WTC11 (cell line): ENCODE results near the gene CHADL. TPM values are rescaled to one million over a fixed set of nuclear protein-coding genes. Genes with fewer than 3 reads are reported as not detected.
A peak's percentile ranks its signal among the peaks of the same experiment; 100 is the strongest.

Source experiments
- ATAC-seq: fragments of 200-7000 bp; cut with Tn5 transposase; 2 replicates; pipeline ENCODE4 v1.10.0; 2021; ENCODE audit warnings: mild to moderate bottlenecking, moderate library complexity
- Bru-seq: library from RNA; stranded (reverse); fragments of 400-500 nt; gene quantifications from one replicate; lab custom pipeline; 2021; lab: Mats Ljungman, UMichigan
- CTCF ChIA-PET: fragments of 300-600 bp; sonication (Branson Sonifier 250); formaldehyde crosslinking; loops from one replicate; lab custom pipeline; 2021; ENCODE audit warnings: antibody characterized with exemption; lab: Charles Lee
- POLR2A ChIA-PET: fragments of 350-600 bp; sonication (Branson Sonifier 250); formaldehyde crosslinking; loops from one replicate; lab custom pipeline; 2021; ENCODE audit warnings: antibody characterized with exemption; lab: Charles Lee
- DNase-seq: peaks from one replicate; pipeline ENCODE4 v3.0.0; 2021; ENCODE audit warnings: low spot score
- H3K27ac Mint-ChIP-seq: 2 replicates; pipeline ENCODE4 v1.8.0; 2021; ENCODE audit warnings: mixed read lengths
- H3K27me3 Mint-ChIP-seq: 2 replicates; pipeline ENCODE4 v1.8.0; 2021; ENCODE audit warnings: low read depth, mild to moderate bottlenecking, moderate library complexity, mixed read lengths
- H3K36me3 Mint-ChIP-seq: 2 replicates; pipeline ENCODE4 v1.8.0; 2021; ENCODE audit warnings: mixed read lengths
- H3K4me1 Mint-ChIP-seq: 2 replicates; pipeline ENCODE4 v1.8.0; 2022; ENCODE audit warnings: mixed read lengths
- H3K4me3 Mint-ChIP-seq: 2 replicates; pipeline ENCODE4 v1.8.0; 2021; ENCODE audit warnings: mild to moderate bottlenecking, moderate library complexity, mixed read lengths
- H3K9me3 Mint-ChIP-seq: 2 replicates; pipeline ENCODE4 v1.8.0; 2021; ENCODE audit warnings: mixed read lengths
- ELF4 ChIP-seq: sonication (generic); formaldehyde crosslinking; IDR thresholded peaks from 2 replicates; pipeline ENCODE4 v1.8.1; 2022; ENCODE audit warnings: low read depth, mild to moderate bottlenecking, moderate library complexity, missing genetic modification reagents
- EMX1 ChIP-seq: fragments of 250-450 bp; sonication (Bioruptor Pico); IDR thresholded peaks from 2 replicates; pipeline ENCODE4 v1.8.0; 2021; ENCODE audit warnings: mild to moderate bottlenecking
- HMGA2 ChIP-seq: fragments of 250-450 bp; sonication (Bioruptor Pico); IDR thresholded peaks from 2 replicates; pipeline ENCODE4 v1.4.0; 2021; ENCODE audit warnings: mild to moderate bottlenecking, moderate library complexity
- JAZF1 ChIP-seq: fragments of 250-450 bp; sonication (Bioruptor Pico); IDR thresholded peaks from 2 replicates; pipeline ENCODE4 v1.9.0; 2021; ENCODE audit warnings: moderate library complexity, mild to moderate bottlenecking, inconsistent platforms
- MYBL2 ChIP-seq: sonication (generic); formaldehyde crosslinking; IDR thresholded peaks from 2 replicates; pipeline ENCODE4 v1.8.1; 2023; ENCODE audit warnings: mild to moderate bottlenecking, moderate library complexity, missing genetic modification reagents
- TEAD4 ChIP-seq: sonication (generic); formaldehyde crosslinking; IDR thresholded peaks from 2 replicates; pipeline ENCODE4 v1.8.0; 2022; ENCODE audit warnings: mild to moderate bottlenecking, missing genetic modification reagents
- long read RNA-seq, 3 experiments: library from RNA in 1 of 3; library from capped mRNA in 1 of 3; library from polyadenylated mRNA in 1 of 3; unstranded in 2 of 3; stranded (forward) in 1 of 3; transcript quantifications; one replicate each; pipeline ENCODE4 v2.0.0, GENCODE V29; 2021
- total RNA-seq: library from RNA; stranded (reverse); gene quantifications from 3 replicates; pipeline ENCODE4 v1.2.3, GENCODE V29; 2021
- TF ChIP-seq, protein P1 (sequence below): fragments of 250-450 bp; sonication (Bioruptor Pico); IDR thresholded peaks from 2 replicates; pipeline ENCODE4 v1.9.0; 2021; ENCODE audit warnings: mild to moderate bottlenecking
- TF ChIP-seq, protein P2 (sequence below): sonication (generic); formaldehyde crosslinking; IDR thresholded peaks from 2 replicates; pipeline ENCODE4 v1.8.1; 2023; ENCODE audit warnings: mild to moderate bottlenecking, missing genetic modification reagents, borderline replicate concordance
- TF ChIP-seq, protein P3 (sequence below): sonication (generic); formaldehyde crosslinking; IDR thresholded peaks from 2 replicates; pipeline ENCODE4 v1.8.0; 2022; ENCODE audit warnings: mild to moderate bottlenecking, missing genetic modification reagents
- TF ChIP-seq, protein P4 (sequence below): sonication (generic); formaldehyde crosslinking; IDR thresholded peaks from 2 replicates; pipeline ENCODE4 v1.8.0; 2022; ENCODE audit warnings: missing genetic modification reagents
- TF ChIP-seq, protein P5 (sequence below): fragments of 250-450 bp; sonication (Bioruptor Pico); IDR thresholded peaks from 2 replicates; pipeline ENCODE4 v1.9.0; 2021; ENCODE audit warnings: mild to moderate bottlenecking
- TF ChIP-seq, protein P6 (sequence below): sonication (generic); formaldehyde crosslinking; IDR thresholded peaks from 2 replicates; pipeline ENCODE4 v1.8.1; 2023; ENCODE audit warnings: mild to moderate bottlenecking, missing genetic modification reagents
- TF ChIP-seq, protein P7 (sequence below): sonication (generic); formaldehyde crosslinking; conservative IDR thresholded peaks from 2 replicates; pipeline ENCODE4 v1.8.1; 2023; ENCODE audit warnings: mild to moderate bottlenecking, low read depth, missing genetic modification reagents, moderate library complexity

CHADL gene, protein sequence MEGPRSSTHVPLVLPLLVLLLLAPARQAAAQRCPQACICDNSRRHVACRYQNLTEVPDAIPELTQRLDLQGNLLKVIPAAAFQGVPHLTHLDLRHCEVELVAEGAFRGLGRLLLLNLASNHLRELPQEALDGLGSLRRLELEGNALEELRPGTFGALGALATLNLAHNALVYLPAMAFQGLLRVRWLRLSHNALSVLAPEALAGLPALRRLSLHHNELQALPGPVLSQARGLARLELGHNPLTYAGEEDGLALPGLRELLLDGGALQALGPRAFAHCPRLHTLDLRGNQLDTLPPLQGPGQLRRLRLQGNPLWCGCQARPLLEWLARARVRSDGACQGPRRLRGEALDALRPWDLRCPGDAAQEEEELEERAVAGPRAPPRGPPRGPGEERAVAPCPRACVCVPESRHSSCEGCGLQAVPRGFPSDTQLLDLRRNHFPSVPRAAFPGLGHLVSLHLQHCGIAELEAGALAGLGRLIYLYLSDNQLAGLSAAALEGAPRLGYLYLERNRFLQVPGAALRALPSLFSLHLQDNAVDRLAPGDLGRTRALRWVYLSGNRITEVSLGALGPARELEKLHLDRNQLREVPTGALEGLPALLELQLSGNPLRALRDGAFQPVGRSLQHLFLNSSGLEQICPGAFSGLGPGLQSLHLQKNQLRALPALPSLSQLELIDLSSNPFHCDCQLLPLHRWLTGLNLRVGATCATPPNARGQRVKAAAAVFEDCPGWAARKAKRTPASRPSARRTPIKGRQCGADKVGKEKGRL
- 1.2 to 1.7 TPM (median 1.5 TPM) in 3 replicates for total RNA-seq
- percentile 21 among the genes with signal in this experiment for Bru-seq, nascent RNA
- long read RNA-seq, experiment 1, partial matches to known transcripts = 1 of 1 reads
- long read RNA-seq, experiment 1, other reads (novel, unspliced or antisense) = 0 of 1 reads
- long read RNA-seq, experiment 2, partial matches to known transcripts = 2 of 3 reads
- long read RNA-seq, experiment 2, other reads (novel, unspliced or antisense) = 1 of 3 reads
- long read RNA-seq, experiment 3 = 0 reads

DNA sequence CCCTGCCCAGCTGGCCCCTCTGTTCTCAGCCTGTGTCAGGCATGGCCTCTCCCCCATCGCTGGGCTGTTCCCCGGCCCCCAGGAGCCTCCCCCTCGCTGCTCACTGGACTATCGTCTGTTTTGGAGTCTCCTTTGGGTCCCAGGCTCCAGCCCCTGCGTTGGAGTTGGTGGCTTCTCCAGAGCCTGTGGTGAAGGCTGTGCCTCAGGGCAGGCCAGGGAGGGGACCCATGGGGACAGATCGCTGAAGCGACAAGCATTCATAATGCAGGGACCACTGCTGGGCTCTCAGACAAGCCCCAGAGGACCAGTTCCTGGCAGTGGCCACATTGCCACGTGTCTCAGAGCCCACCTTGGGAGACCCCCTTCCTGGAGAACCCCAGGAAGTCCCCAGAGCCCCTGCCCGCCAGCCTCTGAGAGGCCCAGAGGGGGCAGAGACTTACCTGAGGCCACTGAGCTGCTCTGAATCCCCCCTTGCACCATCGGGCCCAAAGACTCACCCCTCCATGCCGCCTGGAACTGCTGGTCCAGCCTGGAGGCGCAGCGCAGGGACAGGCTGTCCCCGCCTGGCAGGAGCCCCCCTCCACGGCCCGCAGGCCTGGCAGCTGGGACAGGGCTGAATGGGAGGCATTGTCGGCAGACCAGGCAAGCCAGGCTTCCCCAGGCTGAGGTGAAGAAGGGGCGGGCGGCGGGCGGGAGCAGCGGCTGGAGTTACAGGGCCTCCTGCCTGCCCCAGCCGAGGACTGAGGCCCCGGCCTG is at the start of gene CHADL:
Gene CHADL (minus strand): TSS at position 555 of the 756 bp plus-strand sequence. CDS start 50 bp downstream, at position 505.
- Mint-ChIP-seq H3K4me3 (no peak within 1 kb of the TSS), H3K27ac (0 out of 2 replicates have a peak within 1 kb of the TSS, but pooled peaks have one; percentile 63), H3K27me3 (no peaks in the 10 kb centered on the region; the same call in none of the 2 replicates), H3K9me3 (peaks cover 3% of the 10 kb centered on the region; the same call in 1 of the 2 replicates), H3K4me1 (peaks cover 16% of the 10 kb centered on the region), H3K36me3 (no peaks in the 10 kb centered on the region)
- DNase-seq (peak; percentile 30), ATAC-seq (no peak)
- CTCF ChIA-PET = no interaction called here
- POLR2A ChIA-PET = no interaction called here
- TF ChIP-seq ELF4 (CRISPR knock-in tag) = no peak
- no peak for TF ChIP-seq HMGA2
- TF ChIP-seq, protein P1, sequence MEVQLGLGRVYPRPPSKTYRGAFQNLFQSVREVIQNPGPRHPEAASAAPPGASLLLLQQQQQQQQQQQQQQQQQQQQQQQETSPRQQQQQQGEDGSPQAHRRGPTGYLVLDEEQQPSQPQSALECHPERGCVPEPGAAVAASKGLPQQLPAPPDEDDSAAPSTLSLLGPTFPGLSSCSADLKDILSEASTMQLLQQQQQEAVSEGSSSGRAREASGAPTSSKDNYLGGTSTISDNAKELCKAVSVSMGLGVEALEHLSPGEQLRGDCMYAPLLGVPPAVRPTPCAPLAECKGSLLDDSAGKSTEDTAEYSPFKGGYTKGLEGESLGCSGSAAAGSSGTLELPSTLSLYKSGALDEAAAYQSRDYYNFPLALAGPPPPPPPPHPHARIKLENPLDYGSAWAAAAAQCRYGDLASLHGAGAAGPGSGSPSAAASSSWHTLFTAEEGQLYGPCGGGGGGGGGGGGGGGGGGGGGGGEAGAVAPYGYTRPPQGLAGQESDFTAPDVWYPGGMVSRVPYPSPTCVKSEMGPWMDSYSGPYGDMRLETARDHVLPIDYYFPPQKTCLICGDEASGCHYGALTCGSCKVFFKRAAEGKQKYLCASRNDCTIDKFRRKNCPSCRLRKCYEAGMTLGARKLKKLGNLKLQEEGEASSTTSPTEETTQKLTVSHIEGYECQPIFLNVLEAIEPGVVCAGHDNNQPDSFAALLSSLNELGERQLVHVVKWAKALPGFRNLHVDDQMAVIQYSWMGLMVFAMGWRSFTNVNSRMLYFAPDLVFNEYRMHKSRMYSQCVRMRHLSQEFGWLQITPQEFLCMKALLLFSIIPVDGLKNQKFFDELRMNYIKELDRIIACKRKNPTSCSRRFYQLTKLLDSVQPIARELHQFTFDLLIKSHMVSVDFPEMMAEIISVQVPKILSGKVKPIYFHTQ (CRISPR knock-in tag) = no peak
- TF ChIP-seq, protein P2, sequence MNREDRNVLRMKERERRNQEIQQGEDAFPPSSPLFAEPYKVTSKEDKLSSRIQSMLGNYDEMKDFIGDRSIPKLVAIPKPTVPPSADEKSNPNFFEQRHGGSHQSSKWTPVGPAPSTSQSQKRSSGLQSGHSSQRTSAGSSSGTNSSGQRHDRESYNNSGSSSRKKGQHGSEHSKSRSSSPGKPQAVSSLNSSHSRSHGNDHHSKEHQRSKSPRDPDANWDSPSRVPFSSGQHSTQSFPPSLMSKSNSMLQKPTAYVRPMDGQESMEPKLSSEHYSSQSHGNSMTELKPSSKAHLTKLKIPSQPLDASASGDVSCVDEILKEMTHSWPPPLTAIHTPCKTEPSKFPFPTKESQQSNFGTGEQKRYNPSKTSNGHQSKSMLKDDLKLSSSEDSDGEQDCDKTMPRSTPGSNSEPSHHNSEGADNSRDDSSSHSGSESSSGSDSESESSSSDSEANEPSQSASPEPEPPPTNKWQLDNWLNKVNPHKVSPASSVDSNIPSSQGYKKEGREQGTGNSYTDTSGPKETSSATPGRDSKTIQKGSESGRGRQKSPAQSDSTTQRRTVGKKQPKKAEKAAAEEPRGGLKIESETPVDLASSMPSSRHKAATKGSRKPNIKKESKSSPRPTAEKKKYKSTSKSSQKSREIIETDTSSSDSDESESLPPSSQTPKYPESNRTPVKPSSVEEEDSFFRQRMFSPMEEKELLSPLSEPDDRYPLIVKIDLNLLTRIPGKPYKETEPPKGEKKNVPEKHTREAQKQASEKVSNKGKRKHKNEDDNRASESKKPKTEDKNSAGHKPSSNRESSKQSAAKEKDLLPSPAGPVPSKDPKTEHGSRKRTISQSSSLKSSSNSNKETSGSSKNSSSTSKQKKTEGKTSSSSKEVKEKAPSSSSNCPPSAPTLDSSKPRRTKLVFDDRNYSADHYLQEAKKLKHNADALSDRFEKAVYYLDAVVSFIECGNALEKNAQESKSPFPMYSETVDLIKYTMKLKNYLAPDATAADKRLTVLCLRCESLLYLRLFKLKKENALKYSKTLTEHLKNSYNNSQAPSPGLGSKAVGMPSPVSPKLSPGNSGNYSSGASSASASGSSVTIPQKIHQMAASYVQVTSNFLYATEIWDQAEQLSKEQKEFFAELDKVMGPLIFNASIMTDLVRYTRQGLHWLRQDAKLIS = no peak
- TF ChIP-seq, protein P3, sequence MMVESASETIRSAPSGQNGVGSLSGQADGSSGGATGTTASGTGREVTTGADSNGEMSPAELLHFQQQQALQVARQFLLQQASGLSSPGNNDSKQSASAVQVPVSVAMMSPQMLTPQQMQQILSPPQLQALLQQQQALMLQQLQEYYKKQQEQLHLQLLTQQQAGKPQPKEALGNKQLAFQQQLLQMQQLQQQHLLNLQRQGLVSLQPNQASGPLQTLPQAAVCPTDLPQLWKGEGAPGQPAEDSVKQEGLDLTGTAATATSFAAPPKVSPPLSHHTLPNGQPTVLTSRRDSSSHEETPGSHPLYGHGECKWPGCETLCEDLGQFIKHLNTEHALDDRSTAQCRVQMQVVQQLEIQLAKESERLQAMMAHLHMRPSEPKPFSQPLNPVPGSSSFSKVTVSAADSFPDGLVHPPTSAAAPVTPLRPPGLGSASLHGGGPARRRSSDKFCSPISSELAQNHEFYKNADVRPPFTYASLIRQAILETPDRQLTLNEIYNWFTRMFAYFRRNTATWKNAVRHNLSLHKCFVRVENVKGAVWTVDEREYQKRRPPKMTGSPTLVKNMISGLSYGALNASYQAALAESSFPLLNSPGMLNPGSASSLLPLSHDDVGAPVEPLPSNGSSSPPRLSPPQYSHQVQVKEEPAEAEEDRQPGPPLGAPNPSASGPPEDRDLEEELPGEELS (CRISPR knock-in tag) = no peak
- TF ChIP-seq, protein P4, sequence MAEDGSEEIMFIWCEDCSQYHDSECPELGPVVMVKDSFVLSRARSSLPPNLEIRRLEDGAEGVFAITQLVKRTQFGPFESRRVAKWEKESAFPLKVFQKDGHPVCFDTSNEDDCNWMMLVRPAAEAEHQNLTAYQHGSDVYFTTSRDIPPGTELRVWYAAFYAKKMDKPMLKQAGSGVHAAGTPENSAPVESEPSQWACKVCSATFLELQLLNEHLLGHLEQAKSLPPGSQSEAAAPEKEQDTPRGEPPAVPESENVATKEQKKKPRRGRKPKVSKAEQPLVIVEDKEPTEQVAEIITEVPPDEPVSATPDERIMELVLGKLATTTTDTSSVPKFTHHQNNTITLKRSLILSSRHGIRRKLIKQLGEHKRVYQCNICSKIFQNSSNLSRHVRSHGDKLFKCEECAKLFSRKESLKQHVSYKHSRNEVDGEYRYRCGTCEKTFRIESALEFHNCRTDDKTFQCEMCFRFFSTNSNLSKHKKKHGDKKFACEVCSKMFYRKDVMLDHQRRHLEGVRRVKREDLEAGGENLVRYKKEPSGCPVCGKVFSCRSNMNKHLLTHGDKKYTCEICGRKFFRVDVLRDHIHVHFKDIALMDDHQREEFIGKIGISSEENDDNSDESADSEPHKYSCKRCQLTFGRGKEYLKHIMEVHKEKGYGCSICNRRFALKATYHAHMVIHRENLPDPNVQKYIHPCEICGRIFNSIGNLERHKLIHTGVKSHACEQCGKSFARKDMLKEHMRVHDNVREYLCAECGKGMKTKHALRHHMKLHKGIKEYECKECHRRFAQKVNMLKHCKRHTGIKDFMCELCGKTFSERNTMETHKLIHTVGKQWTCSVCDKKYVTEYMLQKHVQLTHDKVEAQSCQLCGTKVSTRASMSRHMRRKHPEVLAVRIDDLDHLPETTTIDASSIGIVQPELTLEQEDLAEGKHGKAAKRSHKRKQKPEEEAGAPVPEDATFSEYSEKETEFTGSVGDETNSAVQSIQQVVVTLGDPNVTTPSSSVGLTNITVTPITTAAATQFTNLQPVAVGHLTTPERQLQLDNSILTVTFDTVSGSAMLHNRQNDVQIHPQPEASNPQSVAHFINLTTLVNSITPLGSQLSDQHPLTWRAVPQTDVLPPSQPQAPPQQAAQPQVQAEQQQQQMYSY = no peak
- TF ChIP-seq, protein P5, sequence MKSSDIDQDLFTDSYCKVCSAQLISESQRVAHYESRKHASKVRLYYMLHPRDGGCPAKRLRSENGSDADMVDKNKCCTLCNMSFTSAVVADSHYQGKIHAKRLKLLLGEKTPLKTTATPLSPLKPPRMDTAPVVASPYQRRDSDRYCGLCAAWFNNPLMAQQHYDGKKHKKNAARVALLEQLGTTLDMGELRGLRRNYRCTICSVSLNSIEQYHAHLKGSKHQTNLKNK (CRISPR knock-in tag) = no peak
- TF ChIP-seq, protein P6, sequence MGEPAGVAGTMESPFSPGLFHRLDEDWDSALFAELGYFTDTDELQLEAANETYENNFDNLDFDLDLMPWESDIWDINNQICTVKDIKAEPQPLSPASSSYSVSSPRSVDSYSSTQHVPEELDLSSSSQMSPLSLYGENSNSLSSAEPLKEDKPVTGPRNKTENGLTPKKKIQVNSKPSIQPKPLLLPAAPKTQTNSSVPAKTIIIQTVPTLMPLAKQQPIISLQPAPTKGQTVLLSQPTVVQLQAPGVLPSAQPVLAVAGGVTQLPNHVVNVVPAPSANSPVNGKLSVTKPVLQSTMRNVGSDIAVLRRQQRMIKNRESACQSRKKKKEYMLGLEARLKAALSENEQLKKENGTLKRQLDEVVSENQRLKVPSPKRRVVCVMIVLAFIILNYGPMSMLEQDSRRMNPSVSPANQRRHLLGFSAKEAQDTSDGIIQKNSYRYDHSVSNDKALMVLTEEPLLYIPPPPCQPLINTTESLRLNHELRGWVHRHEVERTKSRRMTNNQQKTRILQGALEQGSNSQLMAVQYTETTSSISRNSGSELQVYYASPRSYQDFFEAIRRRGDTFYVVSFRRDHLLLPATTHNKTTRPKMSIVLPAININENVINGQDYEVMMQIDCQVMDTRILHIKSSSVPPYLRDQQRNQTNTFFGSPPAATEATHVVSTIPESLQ (CRISPR knock-in tag) = no peak
- TF ChIP-seq MYBL2 (CRISPR knock-in tag) = no peak
- no peak for TF ChIP-seq JAZF1
- no peak for TF ChIP-seq EMX1 (CRISPR knock-in tag)
- TF ChIP-seq, protein P7, sequence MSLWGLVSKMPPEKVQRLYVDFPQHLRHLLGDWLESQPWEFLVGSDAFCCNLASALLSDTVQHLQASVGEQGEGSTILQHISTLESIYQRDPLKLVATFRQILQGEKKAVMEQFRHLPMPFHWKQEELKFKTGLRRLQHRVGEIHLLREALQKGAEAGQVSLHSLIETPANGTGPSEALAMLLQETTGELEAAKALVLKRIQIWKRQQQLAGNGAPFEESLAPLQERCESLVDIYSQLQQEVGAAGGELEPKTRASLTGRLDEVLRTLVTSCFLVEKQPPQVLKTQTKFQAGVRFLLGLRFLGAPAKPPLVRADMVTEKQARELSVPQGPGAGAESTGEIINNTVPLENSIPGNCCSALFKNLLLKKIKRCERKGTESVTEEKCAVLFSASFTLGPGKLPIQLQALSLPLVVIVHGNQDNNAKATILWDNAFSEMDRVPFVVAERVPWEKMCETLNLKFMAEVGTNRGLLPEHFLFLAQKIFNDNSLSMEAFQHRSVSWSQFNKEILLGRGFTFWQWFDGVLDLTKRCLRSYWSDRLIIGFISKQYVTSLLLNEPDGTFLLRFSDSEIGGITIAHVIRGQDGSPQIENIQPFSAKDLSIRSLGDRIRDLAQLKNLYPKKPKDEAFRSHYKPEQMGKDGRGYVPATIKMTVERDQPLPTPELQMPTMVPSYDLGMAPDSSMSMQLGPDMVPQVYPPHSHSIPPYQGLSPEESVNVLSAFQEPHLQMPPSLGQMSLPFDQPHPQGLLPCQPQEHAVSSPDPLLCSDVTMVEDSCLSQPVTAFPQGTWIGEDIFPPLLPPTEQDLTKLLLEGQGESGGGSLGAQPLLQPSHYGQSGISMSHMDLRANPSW (CRISPR knock-in tag) = no peak
- TF ChIP-seq TEAD4 (CRISPR knock-in tag) = no peak
